H1 (cell line): ENCODE measurements around the gene RAB44. TPM values are rescaled to one million over a fixed set of nuclear protein-coding genes. Genes with fewer than 3 reads are reported as not detected.

Experiments used
- CTCF ChIA-PET: fragments of 300-600 bp; sonication (Branson Sonifier 250); formaldehyde crosslinking; loops from one replicate; lab custom pipeline; 2021; ENCODE audit not compliant: partially characterized antibody; lab: Charles Lee
- POLR2A ChIA-PET: fragments of 300-600 bp; sonication (Branson Sonifier 250); formaldehyde crosslinking; loops from one replicate; lab custom pipeline; 2021; ENCODE audit warnings: inconsistent platforms; ENCODE audit not compliant: partially characterized antibody; lab: Charles Lee
- DNase-seq, 2 experiments: peaks; one replicate each; pipeline versions ENCODE4 v3.0.0 to v3.0.0-alpha.2; 2010 to 2022; ENCODE audit warnings: low spot score in 2 of 2, low read depth in 1 of 2, mixed read lengths in 1 of 2
- FAIRE-seq: peaks from 2 replicates; lab custom pipeline; 2011; peaks lifted over from hg19 to GRCh38; lab: Jason Lieb, UNC
- H2AFZ ChIP-seq: 2 replicates; pipeline ENCODE4 v1.8.1; 2012; ENCODE audit warnings: low read length, inconsistent platforms
- H2AK5ac ChIP-seq: 2 replicates; pipeline ENCODE4 v1.6.1; 2013; ENCODE audit warnings: low read depth, low read length
- H2BK120ac ChIP-seq: replicated peaks from 2 replicates; pipeline ENCODE3; 2013; ENCODE audit warnings: low read depth, low read length, inconsistent platforms
- H2BK12ac ChIP-seq: 2 replicates; pipeline ENCODE4 v1.6.1; 2013; ENCODE audit warnings: low read depth, low read length
- H2BK15ac ChIP-seq: 2 replicates; pipeline ENCODE4 v1.6.1; 2013; ENCODE audit warnings: low read length
- H2BK20ac ChIP-seq: 2 replicates; pipeline ENCODE4 v1.6.1; 2013; ENCODE audit warnings: low read length
- H2BK5ac ChIP-seq: 2 replicates; pipeline ENCODE4 v1.6.1; 2013; ENCODE audit warnings: low read depth, low read length
- H3K14ac ChIP-seq: 2 replicates; pipeline ENCODE4 v1.6.1; 2013; ENCODE audit warnings: inconsistent platforms; ENCODE audit not compliant: insufficient read length
- H3K18ac ChIP-seq: 2 replicates; pipeline ENCODE4 v1.6.1; 2013; ENCODE audit warnings: low read length; ENCODE audit errors: extremely low read depth
- H3K23ac ChIP-seq: 2 replicates; pipeline ENCODE4 v1.6.1; 2013; ENCODE audit warnings: inconsistent platforms; ENCODE audit not compliant: insufficient read length
- H3K23me2 ChIP-seq: 2 replicates; pipeline ENCODE4 v1.6.1; 2013; ENCODE audit warnings: low read depth, low read length
- H3K27ac ChIP-seq: 2 replicates; pipeline ENCODE4 v1.6.1; 2011; ENCODE audit warnings: low read depth, low read length, inconsistent platforms
- H3K27me3 ChIP-seq, 4 experiments: replicated peaks in 1 of 4; 1 replicate in 1 of 4; 2 replicates in 3 of 4; pipeline versions ENCODE4 v1.6.1 to v1.8.1; 2011 to 2013; ENCODE audit warnings: low read length in 3 of 4, mild to moderate bottlenecking in 3 of 4, inconsistent platforms in 2 of 4, mixed read lengths in 2 of 4, moderate library complexity in 1 of 4; ENCODE audit not compliant: control insufficient read depth in 3 of 4, insufficient read depth in 3 of 4; ENCODE audit errors: extremely low read depth in 1 of 4
- H3K36me3 ChIP-seq, 4 experiments: 2 replicates each; pipeline versions ENCODE4 v1.6.1 to v1.8.1; 2011 to 2013; ENCODE audit warnings: mild to moderate bottlenecking in 4 of 4, low read length in 3 of 4, moderate library complexity in 2 of 4, control low read depth in 1 of 4, inconsistent platforms in 1 of 4; ENCODE audit not compliant: insufficient read depth in 4 of 4, control insufficient read depth in 2 of 4
- H3K4ac ChIP-seq: replicated peaks from 2 replicates; pipeline ENCODE3; 2013; ENCODE audit warnings: low read length, low read depth, mixed read lengths, inconsistent platforms; ENCODE audit not compliant: insufficient read length
- H3K4me1 ChIP-seq, 4 experiments: replicated peaks in 1 of 4; 1 replicate in 1 of 4; 2 replicates in 3 of 4; pipeline versions ENCODE4 v1.6.1 to v1.8.1; 2011 to 2013; ENCODE audit warnings: low read length in 3 of 4, inconsistent platforms in 2 of 4, mixed read lengths in 1 of 4; ENCODE audit not compliant: insufficient read depth in 4 of 4, control insufficient read depth in 3 of 4
- H3K4me2 ChIP-seq, 2 experiments: 2 replicates each; pipeline versions ENCODE4 v1.6.1 to v1.8.1; 2011 to 2013; ENCODE audit warnings: low read depth in 2 of 2, low read length in 2 of 2, control low read depth in 1 of 2, inconsistent platforms in 1 of 2, mild to moderate bottlenecking in 1 of 2; ENCODE audit not compliant: insufficient read depth in 1 of 2
- H3K4me3 ChIP-seq, 4 experiments: fragments of 200-600, 300-600 bp in 1 of 4; sonication (generic), shearing (Covaris generic), sonication (Bioruptor Twin) in 1 of 4; 2 replicates each; pipeline versions ENCODE4 v1.5.1 to v1.8.1; 2011 to 2016; ENCODE audit warnings: low read length in 4 of 4, low read depth in 3 of 4, control low read depth in 2 of 4, inconsistent platforms in 2 of 4, mild to moderate bottlenecking in 2 of 4, mixed read lengths in 1 of 4, moderate library complexity in 1 of 4; ENCODE audit not compliant: insufficient read depth in 2 of 4; ENCODE audit errors: extremely low read depth in 1 of 4
- H3K56ac ChIP-seq: replicated peaks from 2 replicates; pipeline ENCODE3; 2013; ENCODE audit warnings: low read depth, mild to moderate bottlenecking, mixed read lengths, low read length, inconsistent platforms; ENCODE audit not compliant: insufficient read length
- H3K79me1 ChIP-seq: 2 replicates; pipeline ENCODE4 v1.6.1; 2013; ENCODE audit warnings: low read depth, low read length, control low read depth
- H3K79me2 ChIP-seq, 2 experiments: 2 replicates each; pipeline versions ENCODE4 v1.6.1 to v1.8.1; 2012 to 2013; ENCODE audit warnings: low read length in 2 of 2, mild to moderate bottlenecking in 2 of 2, inconsistent platforms in 1 of 2; ENCODE audit not compliant: insufficient read depth in 2 of 2, control insufficient read depth in 1 of 2
- H3K9ac ChIP-seq, 4 experiments: replicated peaks in 1 of 4; 1 replicate in 1 of 4; 2 replicates in 3 of 4; pipeline versions ENCODE4 v1.6.1 to v1.8.1; 2011 to 2013; ENCODE audit warnings: low read depth in 3 of 4, low read length in 3 of 4, control low read depth in 2 of 4, mild to moderate bottlenecking in 2 of 4, moderate library complexity in 2 of 4, inconsistent platforms in 1 of 4; ENCODE audit errors: extremely low read depth in 1 of 4
- H3K9me3 ChIP-seq, 2 experiments: 2 replicates each; pipeline versions ENCODE4 v1.6.1 to v1.8.1; 2012 to 2013; ENCODE audit warnings: mild to moderate bottlenecking in 2 of 2, moderate library complexity in 2 of 2, control low read depth in 1 of 2, inconsistent platforms in 1 of 2, low read depth in 1 of 2, low read length in 1 of 2, mixed read lengths in 1 of 2; ENCODE audit not compliant: insufficient read depth in 2 of 2
- H4K20me1 ChIP-seq, 2 experiments: replicated peaks in 1 of 2; 2 replicates each; pipeline versions ENCODE3 to v1.8.1; 2011 to 2013; ENCODE audit warnings: inconsistent platforms in 2 of 2, low read length in 2 of 2, mild to moderate bottlenecking in 1 of 2; ENCODE audit not compliant: insufficient read depth in 2 of 2, control insufficient read depth in 1 of 2
- H4K5ac ChIP-seq: 2 replicates; pipeline ENCODE4 v1.6.1; 2013; ENCODE audit warnings: low read length, low read depth, mixed read lengths, inconsistent platforms; ENCODE audit not compliant: insufficient read length
- H4K8ac ChIP-seq: 2 replicates; pipeline ENCODE4 v1.8.0; 2013; ENCODE audit warnings: mild to moderate bottlenecking, moderate library complexity, low read length, inconsistent platforms; ENCODE audit not compliant: insufficient read depth; ENCODE audit errors: extremely low read depth
- H4K91ac ChIP-seq: replicated peaks from 2 replicates; pipeline ENCODE3; 2013; ENCODE audit warnings: low read length, mixed read lengths, inconsistent platforms; ENCODE audit not compliant: insufficient read length
- CBX5 ChIP-seq: fragments of 300-800, 300-1000 bp; sonication (generic); IDR thresholded peaks from 2 replicates; pipeline ENCODE4 v1.7.1; 2016; ENCODE audit warnings: antibody characterized with exemption, low read length, low read depth
- GABPA ChIP-seq: IDR thresholded peaks from 2 replicates; pipeline ENCODE4 v1.6.1; 2011; ENCODE audit warnings: mild to moderate bottlenecking, low read length, moderate library complexity, borderline replicate concordance; ENCODE audit not compliant: insufficient read depth
- HDAC2 ChIP-seq, 2 experiments: fragments of 300-600 bp in 1 of 2; sonication (generic) in 1 of 2; IDR thresholded peaks; 2 replicates each; pipeline ENCODE4 v1.6.1; 2011 to 2012; ENCODE audit warnings: low read depth in 2 of 2, low read length in 2 of 2, mild to moderate bottlenecking in 2 of 2, moderate library complexity in 2 of 2, borderline replicate concordance in 1 of 2, inconsistent platforms in 1 of 2
- KDM4A ChIP-seq: IDR thresholded peaks from one replicate; pipeline ENCODE4 v1.7.1; 2012; ENCODE audit warnings: low read depth, mild to moderate bottlenecking, moderate library complexity, low read length, inconsistent platforms; ENCODE audit not compliant: severe bottlenecking
- MAFK ChIP-seq: IDR thresholded peaks from 2 replicates; pipeline ENCODE4 v1.6.1; 2012; ENCODE audit warnings: low read depth, mild to moderate bottlenecking, improper control_type of control experiment, low read length
- NRF1 ChIP-seq: IDR thresholded peaks from 2 replicates; pipeline ENCODE4 v1.6.1; 2011; ENCODE audit warnings: mild to moderate bottlenecking, low read depth, low read length, improper control_type of control experiment
- POLR2A ChIP-seq, 2 experiments: IDR thresholded peaks; 1 replicate in 1 of 2; 2 replicates in 1 of 2; pipeline ENCODE4 v1.6.1; 2011; ENCODE audit warnings: low read depth in 2 of 2, low read length in 2 of 2, mild to moderate bottlenecking in 2 of 2; ENCODE audit errors: control extremely low read depth in 1 of 2
- WGBS, 2 experiments: shearing (Covaris generic) in 1 of 2; methylation state at CpG; one replicate each; pipeline versions ENCODE4 v1.1.6 to v1.1.7; 2013 to 2015; ENCODE audit warnings: low lambda C conversion rate in 2 of 2, mixed read lengths in 2 of 2, inconsistent platforms in 1 of 2, low coverage in 1 of 2, missing lambda C conversion rate in 1 of 2; ENCODE audit not compliant: insufficient replicate concordance in 2 of 2, insufficient coverage in 1 of 2, insufficient read length in 1 of 2; ENCODE audit errors: extremely low coverage in 1 of 2, missing lambda C conversion rate in 1 of 2; 5-methylcytosine and 5-hydroxymethylcytosine counted together
- polyA plus RNA-seq, 7 experiments: library from polyadenylated mRNA; depleted of rRNA in 3 of 7; stranded (reverse) in 5 of 7; unstranded in 2 of 7; fragments of >200 nt in 5 of 7; fragments of 200-250 nt in 2 of 7; gene quantifications; 1 replicate in 5 of 7; 2 replicates in 1 of 7; 4 replicates in 1 of 7; pipeline versions ENCODE4 v1.2.1 to v1.2.3, GENCODE V29; 2011 to 2013; ENCODE audit warnings: missing spikeins in 2 of 7, mixed read lengths in 2 of 7
- total RNA-seq: library from RNA; stranded (reverse); fragmentation: NEBNext Ultra II Directional; extraction: Animal tissue kit (Norgen Biotek cat#: 25700); gene quantifications from 2 replicates; pipeline ENCODE4 v1.2.1, GENCODE V29; 2021
- TF ChIP-seq, protein P1 (sequence below): IDR thresholded peaks from 2 replicates; pipeline ENCODE4 v1.6.1; 2012; ENCODE audit warnings: inconsistent platforms
- TF ChIP-seq, protein P2 (sequence below): IDR thresholded peaks from 2 replicates; pipeline ENCODE4 v1.6.1; 2012; ENCODE audit warnings: inconsistent platforms

Gene RAB44
- total and polyA plus RNA-seq, 2 of the 8 experiments (the other 6 are each of a cell fraction or from before 2014, with no cell fraction given) = 0.02 TPM; not detected in 1

- no peak overlapping the region for H2BK5ac ChIP-seq
- H4K5ac ChIP-seq = no peak overlapping the region
- no peak overlapping the region for H2BK120ac ChIP-seq
- FAIRE-seq (no peak), DNase-seq (no peak)
- WGBS, 2 experiments = 86% methylated on average over 4 of the region's 6 CpGs; no CpG with 5 or more reads in 1 of the 2 experiments
- no peak overlapping the region for H3K9ac ChIP-seq
- no peak overlapping the region for H3K27ac ChIP-seq
- H2AFZ ChIP-seq = no peak overlapping the region
- H4K91ac ChIP-seq = no peak overlapping the region
- H4K8ac ChIP-seq = no peak overlapping the region
- H3K18ac ChIP-seq = no peak overlapping the region
- no peaks in the 10 kb centered on the region for H3K79me1 ChIP-seq
- H3K79me2 ChIP-seq = peaks cover 0 to 4% of the 10 kb centered on the region in 2 experiments; a peak in 2 of 4 replicates
- H3K56ac ChIP-seq = no peak overlapping the region
- no peak overlapping the region for H3K4ac ChIP-seq
- no peak overlapping the region for H2BK12ac ChIP-seq
- no peaks in the 10 kb centered on the region for H3K4me1 ChIP-seq
- H4K20me1 ChIP-seq = peaks cover 0 to 9% of the 10 kb centered on the region in 2 experiments
- no peaks in the 10 kb centered on the region for H3K23me2 ChIP-seq
- CTCF ChIA-PET = interaction anchor here (0.8 to 1.3 kb wide), 3 partner anchors 12 to 340 kb away, joined by 3 read pairs; no protein-coding TSS in a partner anchor
- H3K14ac ChIP-seq = no peak overlapping the region
- H3K27me3 ChIP-seq = no peaks in the 10 kb centered on the region
- no peak overlapping the region for H3K4me3 ChIP-seq
- no peak overlapping the region for H3K4me2 ChIP-seq
- no peak overlapping the region for H2BK15ac ChIP-seq
- POLR2A ChIA-PET = no interaction called here
- no peak overlapping the region for H2AK5ac ChIP-seq
- peaks cover 4 to 30% (median 19%) of the 10 kb centered on the region in 4 experiments; a peak in 7 of 8 replicates for H3K36me3 ChIP-seq
- no peak overlapping the region for H3K23ac ChIP-seq
- no peak overlapping the region for H2BK20ac ChIP-seq
- no peaks in the 10 kb centered on the region for H3K9me3 ChIP-seq
- no peak for TF ChIP-seq HDAC2 (IDR thresholded peaks at IDR 0.05; ENCODE audit: borderline replicate concordance in 1 of 2, low read depth in 2 of 2, low read length in 2 of 2)
- TF ChIP-seq CBX5 = no peak
- no peak for TF ChIP-seq POLR2A (IDR thresholded peaks at IDR 0.05; ENCODE audit: control extremely low read depth in 1 of 2, low read depth in 2 of 2, low read length in 2 of 2)
- TF ChIP-seq, protein P1, sequence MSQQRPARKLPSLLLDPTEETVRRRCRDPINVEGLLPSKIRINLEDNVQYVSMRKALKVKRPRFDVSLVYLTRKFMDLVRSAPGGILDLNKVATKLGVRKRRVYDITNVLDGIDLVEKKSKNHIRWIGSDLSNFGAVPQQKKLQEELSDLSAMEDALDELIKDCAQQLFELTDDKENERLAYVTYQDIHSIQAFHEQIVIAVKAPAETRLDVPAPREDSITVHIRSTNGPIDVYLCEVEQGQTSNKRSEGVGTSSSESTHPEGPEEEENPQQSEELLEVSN = no peak
- no peak for TF ChIP-seq NRF1
- no peak for TF ChIP-seq KDM4A
- no peak for TF ChIP-seq GABPA
- no peak for TF ChIP-seq MAFK
- TF ChIP-seq, protein P2, sequence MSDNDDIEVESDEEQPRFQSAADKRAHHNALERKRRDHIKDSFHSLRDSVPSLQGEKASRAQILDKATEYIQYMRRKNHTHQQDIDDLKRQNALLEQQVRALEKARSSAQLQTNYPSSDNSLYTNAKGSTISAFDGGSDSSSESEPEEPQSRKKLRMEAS = no peak
Measured at GRCh38 chr6:36688063-36688738, 9.4 kb upstream of the RAB44 start.
